RKO (cell line): ENCODE results near the gene ALDH3B2.
"Not testable (repeated sequence)": the region's sequence is repeated elsewhere in the genome, so short reads cannot be mapped to it uniquely, and the experiment has no call there.

Source experiments
- DNase-seq: peaks from one replicate; pipeline ENCODE4 v3.0.0-alpha.2; 2016; ENCODE audit warnings: low spot score

Gene ALDH3B2

DNA sequence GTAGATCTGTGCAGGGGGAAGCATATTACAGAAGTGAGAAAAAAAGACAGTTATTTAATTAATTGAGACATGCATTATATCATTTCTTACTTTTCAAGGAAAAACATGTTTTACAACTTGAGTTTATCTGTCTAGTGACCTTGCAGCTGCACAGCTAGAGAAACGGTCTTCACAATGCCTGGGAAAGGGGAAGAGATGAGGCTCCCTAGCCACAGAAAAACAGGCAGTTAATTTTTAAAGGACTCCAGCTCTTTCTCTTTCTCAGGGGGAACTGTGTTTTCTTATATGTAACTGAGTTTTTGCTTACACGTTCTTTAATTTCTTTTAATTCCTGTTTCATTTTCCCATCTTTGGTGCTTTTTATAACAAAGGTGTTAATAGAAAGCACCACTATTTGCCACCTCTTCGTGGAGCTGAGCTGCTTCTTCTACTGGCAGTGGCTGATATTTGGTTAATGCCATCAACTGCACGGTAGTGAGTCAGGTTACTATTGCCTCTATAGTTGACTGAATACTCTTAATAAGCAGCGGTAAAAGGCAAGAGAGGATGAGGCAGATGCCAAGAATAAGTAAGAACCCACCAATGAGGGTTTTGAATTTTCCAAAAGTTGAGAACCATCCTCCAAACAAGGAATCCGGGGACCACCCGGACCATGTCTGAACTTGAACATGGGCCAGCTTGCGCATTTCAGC, 11.4 kb upstream of the ALDH3B2 start:
- DNase-seq, result not testable (repeated sequence)

DNA sequence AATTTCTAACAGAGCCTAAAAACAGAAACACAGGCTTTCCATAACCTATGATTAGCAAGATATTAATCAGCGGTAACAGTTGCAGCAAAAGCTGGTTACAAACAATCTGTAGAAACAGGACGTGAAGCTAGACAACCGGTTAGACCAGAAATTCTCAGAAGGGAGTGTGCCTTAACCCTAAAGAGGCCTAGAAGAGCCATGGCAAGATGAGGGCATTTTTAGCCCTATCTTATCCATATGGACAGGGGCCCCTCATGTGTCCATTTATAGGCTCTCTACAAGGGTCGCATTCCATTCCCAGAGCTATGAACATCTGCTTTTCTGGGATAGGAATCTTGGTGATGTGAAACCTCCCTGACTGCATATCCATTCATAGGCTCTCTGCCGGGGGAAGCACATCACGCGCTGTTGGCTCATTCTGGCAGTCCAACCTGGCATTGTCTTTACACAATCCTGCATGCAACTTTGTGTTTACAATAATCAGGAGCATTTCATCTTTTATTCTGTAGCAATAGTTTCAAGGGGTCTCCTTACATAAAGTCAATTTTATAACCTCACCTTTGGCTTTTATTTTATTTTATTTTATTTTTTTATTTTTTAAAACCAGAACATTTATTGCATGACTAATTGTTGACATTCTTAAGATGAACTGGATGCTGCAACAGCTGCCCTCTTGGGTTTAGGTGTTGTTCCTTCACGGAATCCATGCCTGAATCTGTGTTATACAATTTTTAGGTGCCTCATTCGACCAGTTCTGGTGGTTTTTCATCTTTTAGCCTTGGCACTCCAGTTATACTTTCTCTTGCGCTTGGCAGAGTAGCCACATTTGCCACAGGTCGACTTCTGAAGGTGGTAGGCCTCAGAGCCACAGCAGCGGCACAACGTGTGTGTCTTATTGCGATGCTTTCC, 8.0 kb upstream of the ALDH3B2 start:
- not testable (repeated sequence) for DNase-seq

DNA sequence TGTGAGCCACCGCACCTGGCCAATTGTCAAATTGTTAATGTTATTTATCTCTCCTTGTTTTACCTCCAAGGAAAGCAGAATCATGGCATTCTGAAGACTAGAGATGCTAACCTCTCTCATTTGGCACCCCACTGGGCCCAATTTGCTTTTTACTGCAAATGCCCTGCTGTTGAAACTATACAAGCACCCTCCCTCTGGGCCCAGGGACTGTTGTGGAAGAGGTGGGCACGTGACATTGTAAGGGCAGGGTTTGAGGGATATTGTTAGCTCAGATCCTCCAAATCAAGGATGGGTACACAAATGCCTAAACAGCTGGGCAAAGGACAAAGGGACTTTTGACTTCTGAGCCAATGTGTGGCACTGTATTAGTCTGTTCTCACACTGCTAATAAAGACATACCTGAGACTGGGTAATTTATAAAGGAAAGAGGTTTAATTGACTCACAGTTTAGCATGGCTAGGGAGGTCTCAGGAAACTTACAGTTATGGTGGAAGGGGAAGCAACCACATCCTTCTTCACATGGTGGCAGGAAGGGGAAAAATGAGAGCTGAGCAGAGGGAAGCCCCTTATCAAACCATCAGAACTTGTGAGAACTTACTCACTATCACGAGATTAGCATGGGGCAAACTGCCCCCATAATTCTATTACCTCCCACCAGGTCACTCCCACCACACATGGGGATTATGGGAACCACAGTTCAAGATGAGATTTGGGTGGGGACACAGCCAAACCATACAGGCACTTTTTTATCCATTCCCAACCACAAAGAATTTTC, 6.5 kb upstream of the ALDH3B2 start:
- no peak for DNase-seq

DNA sequence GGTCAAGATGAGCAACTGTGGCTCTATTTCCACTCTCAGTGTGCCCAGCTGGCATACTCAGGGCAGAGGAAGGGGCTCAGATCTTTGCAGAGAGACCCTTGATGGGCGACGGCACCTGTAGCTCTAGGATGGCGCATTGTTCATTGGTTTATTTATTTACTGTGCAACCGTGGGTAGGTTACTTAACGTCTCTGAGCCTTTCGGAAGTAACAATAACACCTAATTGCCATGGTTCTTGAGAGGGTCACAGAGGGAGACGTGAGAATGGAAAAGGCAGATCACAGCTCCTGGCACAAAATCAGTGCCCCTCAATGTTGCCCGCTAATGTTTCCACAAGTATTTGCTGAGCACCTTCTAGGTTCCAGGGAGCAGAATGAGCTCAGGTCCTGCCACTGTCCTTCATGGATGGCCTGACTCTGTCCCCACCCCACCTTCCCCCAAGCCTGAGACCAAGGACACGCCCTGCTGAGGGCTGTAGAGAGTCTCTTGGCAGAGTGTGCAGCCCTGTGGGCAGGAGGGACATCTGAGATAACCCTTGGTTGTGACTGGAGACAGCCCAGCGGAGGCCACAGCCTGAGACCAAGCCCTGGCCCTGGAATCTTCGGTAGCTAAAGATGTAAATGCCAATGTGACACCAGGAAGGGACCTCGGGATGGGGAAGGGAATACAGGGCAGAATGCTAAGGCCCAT, 780 bp upstream of the ALDH3B2 start:
- no peak for DNase-seq

DNA sequence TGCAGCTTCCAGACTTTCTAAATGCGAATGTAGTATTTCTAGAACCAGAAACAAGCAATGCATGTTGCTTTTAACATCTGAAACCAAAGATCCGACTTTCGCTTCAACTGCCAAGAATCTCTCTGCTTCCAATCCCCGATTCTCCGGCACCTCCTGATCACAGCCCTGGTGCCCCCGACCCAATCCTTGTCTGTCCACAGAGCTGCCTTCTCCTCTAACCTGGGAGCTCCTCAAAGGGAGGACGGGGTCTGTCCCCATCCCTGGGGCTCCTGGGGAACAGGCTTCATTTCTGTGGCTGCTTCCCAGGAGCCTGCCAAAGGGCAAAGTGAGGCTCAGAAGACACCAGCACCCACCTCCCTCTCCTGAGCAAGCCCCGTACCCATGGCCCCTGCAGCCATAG, 521 bp downstream of the ALDH3B2 start:
- DNase-seq, result no peak

DNA sequence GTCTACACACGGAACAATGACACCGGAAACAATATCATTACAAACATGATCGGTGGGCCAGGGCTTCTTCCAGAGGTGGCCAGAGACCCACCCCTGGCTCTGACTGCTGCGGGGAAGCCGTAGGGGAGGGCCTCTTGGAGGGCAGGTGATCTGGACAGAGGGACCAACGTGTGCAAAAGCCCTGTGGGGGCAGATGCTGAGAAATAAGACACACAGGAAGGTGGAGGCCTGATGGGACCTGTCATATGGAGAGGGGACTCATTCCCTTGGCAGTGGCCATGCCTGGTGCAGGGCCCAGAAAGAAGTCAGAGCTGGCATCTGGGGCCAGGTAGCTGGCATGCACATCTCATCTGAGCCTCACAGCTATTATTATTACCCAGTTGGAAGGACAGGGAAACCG, 1.1 kb downstream of the ALDH3B2 start:
- DNase-seq, result no peak

DNA sequence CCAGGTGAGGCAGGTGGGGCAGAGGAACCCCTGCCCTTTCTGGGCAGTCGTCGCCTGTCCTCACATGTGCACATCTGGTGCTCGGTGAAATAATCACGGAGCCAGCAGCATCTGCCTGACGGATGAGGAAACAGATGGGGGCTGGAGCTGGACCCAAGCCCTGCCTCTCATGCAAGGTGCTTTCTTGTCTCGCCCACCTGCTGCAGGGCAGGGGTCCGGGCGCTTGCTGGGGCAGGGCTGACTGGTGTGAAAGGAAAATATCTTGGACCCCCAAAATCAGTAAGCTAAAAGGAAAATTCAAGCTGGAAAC, 3.3 kb downstream of the ALDH3B2 start:
- no peak for DNase-seq

DNA sequence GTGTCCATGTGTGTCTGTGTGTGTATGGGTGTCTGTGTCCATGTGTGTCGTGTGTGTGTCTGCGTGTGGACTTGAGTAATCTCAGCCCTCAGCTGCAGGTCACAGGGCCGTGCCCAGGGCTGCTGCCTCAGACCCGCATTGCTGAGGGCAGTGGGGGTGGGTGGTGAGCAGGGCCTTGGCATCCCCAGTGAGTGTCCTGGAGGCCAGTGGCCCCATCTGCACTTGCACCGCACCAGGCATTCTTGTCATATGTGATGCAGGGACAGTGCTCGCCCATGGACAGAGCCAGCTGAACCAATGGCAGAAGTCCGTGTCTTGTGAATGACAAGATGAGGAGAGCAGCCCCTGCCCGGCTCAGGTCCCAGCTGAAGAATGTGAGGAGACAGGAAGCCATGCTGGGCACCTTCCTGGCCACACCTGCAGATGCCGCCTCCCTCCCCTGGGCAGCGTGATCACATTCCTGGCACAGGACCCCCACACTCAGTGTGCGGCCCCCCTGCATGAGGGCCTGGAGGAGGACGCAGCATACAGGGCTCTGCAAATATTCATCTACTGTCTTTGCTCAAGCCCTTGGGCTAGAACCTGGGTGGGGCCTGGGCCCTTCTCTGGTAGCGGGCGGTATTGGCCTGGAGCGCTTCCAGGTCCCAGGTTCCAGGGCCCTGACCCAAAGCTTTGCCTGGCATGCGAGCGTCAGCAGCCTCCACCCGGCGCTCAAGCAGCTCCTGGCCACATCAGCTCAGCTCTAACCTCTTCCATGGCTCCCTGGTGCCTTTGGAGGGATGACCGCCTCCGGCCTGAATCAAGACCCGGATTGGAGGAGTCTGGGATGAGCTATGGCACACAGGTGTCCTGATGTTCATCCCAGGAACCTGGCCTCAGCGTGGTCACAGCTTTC, 3.9 kb downstream of the ALDH3B2 start:
- no peak for DNase-seq

DNA sequence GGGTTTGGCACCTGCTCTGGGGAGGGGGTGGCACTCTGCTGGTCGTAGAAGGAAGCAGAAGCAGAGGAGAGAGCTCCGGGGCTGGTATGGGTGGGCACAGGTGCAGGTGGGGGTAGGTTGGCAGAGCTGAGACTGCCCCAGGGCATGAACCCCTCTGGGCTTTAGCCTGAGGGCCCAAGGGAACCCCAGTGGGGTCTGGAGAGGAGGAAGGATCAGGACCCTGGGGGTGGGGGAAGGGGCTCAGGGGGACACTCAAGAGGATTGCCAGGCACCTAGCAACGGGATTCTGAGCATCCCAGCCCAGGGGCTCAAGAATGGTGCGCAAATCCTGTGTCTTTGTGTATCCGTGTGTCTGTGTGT, 6.3 kb downstream of the ALDH3B2 start:
- DNase-seq, result no peak

DNA sequence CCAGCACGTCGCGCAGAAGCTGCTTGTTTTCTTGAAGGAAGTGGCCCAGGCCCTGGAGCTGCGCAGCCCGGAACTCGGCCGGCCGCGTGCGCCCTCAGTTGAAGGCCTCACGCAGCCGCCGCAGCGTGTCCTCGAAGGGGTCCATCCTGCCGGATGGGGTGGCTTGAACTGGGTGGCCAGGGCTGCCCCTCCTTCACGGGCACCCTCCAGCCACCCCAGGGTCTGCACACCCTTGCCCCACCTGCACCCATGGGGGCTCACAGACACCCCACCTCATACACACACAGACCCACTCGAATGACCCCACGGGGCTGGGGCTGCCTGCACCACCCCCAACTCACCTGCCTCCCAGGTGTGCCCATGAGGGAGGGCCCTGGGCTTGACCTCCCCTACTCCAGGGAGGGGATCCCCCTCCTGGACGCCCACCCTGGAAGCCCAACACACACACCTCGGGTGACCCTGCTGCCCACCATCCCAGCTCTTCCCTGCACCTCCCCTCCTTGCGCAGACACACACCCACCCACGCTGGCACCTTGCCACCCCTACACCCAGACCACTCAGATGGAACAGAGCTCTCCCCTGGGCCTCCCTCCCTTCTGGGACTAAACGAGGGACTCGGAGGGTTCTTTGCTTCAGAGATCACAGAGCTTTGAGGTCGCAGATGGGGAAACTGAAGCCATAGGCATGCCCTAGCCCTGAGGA, 6.8 kb downstream of the ALDH3B2 start:
- DNase-seq, result no peak

DNA sequence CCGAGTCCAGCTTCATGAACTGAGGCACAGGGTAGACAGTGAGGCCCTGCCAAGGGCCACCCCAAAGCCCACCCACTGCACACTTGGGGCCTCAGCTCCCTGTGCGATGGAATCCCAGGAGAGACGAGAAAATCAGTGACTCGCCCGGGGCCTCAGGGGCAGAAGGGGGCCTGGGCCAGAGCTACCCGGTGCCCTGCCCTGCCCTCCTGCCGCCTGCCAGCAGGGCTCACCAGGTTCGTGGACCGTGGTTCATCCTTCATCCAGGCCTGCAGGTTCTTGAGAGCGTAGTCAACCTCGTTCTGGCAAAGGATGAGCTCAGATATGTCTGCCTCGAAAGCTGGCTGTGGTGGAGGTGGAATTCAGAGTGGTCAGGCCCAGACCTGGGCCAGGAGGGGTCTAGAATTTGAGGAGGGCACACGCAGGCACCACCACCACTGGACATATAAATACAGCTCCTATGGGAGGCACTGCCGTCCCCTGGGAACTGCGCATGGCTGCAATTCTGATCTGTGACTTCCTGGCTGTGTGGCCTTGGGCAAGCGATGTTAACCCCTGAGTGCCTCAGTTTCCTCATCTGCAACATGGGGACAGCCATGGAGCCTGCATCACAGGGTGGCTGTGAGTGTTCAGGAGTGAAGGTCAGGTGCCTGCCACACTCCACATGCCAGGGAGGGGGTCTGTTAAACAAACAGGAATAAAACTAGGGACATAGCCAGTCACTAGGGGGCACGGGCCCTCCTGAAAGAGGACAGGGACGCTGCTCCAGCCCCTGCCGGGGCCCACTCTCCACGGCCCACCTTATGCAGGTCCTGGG, 7.5 kb downstream of the ALDH3B2 start:
- no peak for DNase-seq

DNA sequence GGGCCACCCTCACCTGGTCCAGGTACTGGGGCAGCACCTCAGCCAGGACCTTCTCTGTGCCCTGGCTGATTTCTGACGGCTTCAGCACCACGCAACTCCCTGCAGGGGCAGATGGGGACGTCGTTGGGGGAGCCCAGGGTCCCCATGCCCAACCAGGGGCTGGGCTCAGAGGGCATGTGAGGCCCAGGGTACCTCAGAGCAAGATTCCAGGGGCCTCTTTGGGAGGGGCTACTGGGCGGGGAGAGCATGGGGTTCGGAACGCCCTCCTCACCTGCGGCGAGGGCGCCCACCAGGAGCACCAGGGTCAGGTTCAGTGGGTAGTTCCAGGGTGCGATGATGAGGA, 8.1 kb downstream of the ALDH3B2 start:
- no peak for DNase-seq

DNA sequence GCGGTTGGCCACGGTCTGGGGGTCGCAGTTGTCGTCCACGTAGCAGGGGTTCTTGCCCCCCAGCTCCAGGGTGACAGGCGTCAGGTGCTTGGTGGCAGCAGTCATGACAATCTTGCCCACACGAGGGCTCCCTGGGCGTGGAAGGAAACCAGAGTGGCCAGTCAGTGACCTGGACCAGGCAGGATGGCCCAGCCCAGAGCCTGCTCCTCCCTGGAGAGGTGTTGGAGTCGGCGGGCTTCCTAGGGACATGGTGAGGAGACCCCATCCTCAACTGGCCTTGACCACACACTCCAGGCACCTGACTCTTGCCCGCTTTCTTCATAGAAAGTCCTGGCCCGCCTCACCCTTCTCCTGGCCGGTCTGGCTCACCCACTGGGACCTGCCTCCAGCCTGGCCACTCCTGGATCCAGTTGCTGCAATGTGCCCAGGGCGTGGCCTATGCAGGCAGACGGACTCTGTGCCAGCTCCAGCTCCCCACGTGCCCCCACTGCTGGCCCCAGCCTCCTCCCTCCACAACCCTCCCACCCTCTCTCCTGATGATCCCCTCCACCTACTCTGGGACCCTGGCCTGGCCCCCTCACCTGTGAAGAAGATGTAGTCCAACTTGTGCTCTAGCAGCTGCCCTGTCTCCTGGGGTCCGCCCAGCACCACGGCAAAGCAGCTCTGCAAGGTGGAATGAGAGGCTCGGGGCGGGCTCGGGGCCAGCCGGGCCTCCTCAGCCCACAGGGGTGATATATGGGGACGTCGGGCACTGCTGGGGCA, 8.7 kb downstream of the ALDH3B2 start:
- DNase-seq, result no peak

DNA sequence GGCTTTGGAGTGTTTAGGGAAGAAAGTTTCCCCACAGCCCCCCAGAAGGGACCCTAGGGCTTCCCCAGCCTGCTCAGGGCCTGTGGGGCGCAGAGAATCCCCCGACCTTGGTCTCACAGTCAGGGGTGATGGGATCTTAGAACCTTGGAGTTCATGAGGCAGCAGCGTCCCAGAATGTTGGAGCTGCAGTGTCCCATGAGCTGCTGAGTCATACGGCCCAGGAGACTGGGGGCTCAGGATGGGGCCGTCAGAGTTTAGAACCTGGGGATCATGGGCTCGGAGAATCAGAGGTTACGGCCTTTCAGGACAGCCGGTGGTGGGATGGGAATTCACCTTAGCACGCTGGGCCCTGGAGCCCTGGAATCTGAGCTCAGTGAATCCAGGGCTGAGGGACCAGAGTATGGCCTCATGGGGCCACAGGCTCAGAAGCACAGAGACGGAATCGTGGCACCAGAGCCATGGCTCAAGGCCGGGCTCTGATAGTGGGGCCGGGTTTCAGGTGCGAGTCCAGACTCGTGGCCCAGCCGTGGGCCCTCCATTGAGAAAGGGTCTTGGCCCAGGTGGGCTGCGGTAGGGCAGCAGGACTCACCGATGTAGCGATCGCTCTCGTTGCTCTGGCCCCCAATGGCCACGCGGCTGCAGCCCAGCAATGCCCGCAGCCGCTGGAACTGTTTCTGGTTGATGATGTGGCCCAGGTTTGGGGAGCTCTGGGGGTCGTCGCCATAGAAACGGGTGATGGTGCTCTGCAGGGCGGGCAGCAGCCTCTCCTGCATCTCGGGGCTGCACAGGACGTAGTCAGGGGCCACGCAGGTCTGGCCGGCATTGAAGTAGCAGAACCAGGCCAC, 9.5 kb downstream of the ALDH3B2 start:
- no peak for DNase-seq

DNA sequence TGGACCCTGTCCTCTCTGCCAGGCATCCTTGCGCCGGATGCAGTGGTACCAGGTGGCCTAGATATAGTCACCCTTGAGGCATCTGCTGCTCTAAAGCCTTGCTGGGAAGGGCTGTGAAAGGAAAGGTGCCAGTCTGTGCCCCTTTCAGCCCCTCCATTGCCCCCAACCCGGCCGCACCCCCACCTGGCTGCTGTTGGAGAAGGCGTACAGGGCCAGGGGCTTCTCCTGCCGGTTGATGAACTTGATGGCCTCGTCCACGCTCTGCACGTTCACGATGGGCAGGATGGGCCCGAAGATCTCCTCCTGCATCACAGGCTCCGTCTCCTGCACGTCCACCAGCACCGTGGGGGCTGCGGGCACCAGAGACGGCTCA, 10.2 kb downstream of the ALDH3B2 start:
- DNase-seq, result no peak

DNA sequence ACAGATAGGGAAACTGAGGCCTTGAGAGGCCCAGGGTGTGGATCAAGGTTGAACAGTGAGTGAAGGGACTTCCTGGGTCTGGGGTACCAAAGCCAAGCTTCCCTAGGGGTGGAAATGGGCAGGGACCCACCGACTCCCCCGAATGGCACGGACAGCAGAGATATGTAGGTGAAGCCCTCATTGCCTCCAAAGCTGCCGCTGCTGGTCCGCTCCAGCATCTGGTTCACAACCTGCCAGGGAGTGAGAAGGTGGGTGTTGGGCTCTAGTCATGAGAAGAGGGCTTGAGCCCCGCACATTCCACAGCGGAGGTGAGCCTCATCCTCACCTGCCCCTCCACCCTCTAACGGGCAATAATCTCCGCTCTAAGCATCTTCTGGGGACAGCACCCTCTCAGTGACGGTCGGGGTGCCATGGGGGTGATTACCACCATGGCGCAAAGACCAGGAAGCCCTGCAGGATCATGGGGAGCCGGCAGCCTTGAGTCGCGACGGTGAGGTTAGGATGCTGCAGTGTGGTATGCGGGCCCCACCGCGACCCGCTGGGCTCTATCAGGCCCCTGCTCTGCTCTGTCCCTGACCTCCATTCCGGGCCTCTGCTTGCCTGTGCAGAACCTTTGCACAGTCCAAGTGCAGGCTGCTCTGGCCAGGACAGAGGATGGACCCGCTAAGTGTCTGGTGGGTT, 10.8 kb downstream of the ALDH3B2 start:
- DNase-seq, result no peak

DNA sequence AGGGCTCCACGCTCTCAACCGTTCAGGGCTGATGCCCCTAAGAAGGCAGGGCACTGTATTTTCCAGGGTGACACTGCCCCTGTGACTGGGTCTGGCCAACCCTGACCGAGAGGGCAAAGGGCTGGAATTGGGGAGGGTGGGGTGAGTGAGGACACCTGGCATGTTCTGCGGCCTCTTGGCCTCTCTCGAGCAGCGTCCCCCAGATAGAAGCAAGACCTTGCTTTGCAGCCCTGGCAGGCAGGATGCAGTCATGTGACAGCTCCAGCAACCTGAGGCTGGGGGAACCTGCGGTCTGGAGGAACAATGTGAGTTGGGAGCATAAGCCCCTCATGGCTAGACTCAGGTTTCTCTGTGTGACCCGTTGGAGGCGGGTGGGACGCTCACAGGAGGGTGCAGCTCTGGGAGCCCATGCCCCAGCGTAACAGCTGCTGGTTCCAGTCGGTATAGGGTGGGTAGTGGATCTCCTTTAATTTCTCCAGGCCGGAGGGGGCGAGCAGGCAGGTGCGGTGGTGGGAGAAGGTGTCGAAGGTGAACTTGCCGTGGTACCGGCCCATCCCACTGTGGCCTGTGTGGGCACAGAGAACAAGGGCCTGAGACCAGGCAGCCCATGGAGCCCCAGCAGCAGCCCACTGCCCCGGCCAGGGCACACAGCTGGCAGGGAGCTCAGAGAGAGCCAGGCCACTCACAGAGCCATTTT, 11.4 kb downstream of the ALDH3B2 start:
- no peak for DNase-seq
